GM12872 (cell line): ENCODE data around the gene CIB4.

Experiments
- TF ChIP-seq, protein P1 (sequence below): IDR thresholded peaks from 3 replicates; pipeline ENCODE4 v1.5.1; 2011; ENCODE audit warnings: low read depth, mild to moderate bottlenecking, low read length, moderate library complexity; ENCODE audit not compliant: insufficient read depth

CIB4 gene

DNA sequence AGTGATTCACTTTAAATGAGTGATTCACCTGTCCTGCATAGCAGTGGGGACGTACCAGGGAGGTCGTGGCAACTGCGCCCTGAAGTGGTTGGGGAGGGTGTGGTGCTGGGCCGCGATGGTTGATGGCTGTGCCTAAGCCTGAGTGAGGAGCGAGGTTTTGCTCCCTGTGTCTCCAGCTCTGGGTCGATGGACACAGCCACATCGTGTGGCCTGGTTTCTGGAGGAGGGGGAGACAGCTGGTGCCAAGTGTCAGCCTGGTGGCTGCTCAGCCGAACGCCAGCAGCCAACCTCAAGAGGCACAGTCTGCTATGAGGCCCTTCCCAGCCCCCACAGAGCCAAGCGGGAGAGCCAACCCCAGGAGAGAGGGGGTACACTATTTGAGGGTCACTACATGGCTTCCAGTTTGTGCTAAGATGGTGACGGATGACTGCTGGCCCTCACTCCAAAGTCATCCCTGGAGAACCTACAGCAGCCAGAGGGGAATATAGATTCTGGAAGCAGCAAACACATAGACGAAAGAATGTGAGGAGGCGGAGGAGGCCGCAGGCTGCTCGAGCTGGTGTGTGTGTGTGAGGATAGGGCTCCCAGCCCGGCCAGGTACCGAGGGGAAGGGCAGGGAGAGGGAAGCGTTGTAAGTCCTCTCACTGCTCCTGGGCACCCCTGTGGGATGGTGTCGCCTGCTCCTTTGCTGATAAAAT is 104.6 kb downstream of the CIB4 start:
- TF ChIP-seq, protein P1, sequence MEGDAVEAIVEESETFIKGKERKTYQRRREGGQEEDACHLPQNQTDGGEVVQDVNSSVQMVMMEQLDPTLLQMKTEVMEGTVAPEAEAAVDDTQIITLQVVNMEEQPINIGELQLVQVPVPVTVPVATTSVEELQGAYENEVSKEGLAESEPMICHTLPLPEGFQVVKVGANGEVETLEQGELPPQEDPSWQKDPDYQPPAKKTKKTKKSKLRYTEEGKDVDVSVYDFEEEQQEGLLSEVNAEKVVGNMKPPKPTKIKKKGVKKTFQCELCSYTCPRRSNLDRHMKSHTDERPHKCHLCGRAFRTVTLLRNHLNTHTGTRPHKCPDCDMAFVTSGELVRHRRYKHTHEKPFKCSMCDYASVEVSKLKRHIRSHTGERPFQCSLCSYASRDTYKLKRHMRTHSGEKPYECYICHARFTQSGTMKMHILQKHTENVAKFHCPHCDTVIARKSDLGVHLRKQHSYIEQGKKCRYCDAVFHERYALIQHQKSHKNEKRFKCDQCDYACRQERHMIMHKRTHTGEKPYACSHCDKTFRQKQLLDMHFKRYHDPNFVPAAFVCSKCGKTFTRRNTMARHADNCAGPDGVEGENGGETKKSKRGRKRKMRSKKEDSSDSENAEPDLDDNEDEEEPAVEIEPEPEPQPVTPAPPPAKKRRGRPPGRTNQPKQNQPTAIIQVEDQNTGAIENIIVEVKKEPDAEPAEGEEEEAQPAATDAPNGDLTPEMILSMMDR, result no peak

DNA sequence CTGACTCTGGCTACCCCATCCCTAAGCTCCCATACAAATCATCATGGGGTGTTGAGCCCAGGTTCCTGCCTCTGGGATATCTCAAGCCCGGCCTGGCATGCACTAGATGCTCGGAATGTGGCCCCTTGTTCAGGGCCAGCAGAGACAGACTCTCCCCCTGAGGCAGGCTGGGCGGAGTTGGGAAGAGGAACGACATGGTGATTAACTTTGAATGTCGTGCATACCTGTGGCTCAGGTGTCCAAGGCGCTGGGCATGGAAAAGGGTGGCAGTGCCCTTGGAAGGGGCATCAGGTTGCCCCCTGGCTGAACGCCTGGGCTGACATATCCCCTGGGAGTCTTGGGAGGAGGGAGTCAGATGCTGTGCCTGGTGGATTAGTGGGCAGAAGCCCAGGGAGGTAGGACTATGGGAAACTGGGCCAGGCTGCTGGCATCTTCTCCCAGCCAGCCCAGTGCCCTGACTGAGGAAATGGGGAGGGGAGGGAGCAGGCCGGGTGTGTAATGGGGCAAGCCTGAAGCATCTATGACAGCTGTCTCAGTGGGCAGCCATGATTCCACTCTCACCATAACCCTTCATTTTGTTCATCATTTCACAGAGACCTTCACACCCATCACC is 105.4 kb downstream of the CIB4 start:
- TF ChIP-seq, protein P1, result no peak

- TF ChIP-seq, protein P1, result no peak
Measured at GRCh38 chr2:26534865-26535662, 106.1 kb downstream of the CIB4 start.

- TF ChIP-seq, protein P1, result no peak
Measured at GRCh38 chr2:26534098-26534864, 106.9 kb downstream of the CIB4 start.

DNA sequence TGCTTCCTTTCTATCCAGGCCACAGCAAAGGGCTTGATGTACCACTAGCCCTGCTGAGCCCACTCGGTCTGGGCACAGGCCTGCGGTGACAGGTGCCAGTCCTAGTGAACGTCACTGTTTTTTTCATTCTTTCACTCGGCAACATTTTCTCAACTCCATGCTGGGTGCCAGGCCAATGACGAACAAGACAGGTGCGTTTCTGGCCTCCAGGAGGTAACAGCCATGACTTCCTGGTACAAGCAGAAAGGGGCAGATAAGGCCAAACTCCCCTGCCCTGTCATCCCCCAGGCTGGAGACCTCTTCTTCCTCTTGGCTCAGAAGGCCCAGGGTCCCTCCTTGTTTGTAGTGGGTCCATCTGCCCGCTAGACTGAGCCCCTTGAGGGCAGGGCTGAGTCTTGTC is 107.5 kb downstream of the CIB4 start:
- TF ChIP-seq, protein P1, result no peak

DNA sequence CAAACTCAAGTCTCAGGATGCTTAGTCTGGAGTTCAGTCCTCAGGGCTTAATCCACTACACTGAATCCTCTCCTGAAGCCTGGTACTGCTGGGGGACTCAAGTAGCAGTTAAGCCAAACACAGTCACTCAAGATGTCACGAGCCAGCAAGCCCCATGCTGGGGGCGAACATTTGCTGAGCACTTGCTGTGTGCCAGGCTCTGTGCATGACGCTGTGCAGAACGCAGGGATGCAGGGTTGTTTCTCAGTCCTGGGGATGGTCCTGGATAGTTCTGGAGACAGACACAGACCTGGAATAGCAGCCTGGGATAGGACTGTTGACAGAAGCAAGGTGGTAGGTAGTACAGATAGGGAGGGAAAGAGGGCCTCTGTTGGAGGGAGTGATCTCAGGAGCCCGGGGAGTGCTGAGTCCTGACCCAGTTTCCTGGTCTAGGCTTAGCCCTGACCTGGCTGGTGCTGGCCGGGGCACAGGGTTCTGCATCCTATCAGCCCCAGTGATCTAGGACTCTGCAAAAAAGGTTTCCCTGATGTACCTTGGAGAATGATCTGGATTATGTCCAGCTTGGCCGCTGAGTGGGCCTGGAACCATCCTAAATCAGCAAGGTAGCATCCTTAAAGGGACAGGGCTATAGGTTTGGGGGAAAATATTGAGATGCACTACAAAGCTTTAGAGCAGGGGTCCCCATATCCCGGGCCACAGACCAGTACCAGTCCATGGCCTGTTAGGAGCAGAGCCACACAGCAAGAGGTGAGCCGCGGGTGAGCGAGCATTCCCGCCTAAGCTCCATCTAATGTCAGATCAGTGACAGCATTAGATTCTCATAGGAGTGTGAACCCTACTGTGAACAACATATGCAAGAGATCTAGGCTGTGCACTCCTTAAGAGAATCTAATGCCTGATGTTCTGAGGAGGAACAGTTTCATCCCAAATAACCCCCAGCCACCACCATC is 108.6 kb downstream of the CIB4 start:
- TF ChIP-seq, protein P1, result no peak
